Measurements from ENCODE around the gene AIPL1.
"Not testable (repeated sequence)": the region's sequence is repeated elsewhere in the genome, so short reads cannot be mapped to it uniquely, and the experiment has no call there.

AIPL1 gene, protein sequence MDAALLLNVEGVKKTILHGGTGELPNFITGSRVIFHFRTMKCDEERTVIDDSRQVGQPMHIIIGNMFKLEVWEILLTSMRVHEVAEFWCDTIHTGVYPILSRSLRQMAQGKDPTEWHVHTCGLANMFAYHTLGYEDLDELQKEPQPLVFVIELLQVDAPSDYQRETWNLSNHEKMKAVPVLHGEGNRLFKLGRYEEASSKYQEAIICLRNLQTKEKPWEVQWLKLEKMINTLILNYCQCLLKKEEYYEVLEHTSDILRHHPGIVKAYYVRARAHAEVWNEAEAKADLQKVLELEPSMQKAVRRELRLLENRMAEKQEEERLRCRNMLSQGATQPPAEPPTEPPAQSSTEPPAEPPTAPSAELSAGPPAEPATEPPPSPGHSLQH

DNA sequence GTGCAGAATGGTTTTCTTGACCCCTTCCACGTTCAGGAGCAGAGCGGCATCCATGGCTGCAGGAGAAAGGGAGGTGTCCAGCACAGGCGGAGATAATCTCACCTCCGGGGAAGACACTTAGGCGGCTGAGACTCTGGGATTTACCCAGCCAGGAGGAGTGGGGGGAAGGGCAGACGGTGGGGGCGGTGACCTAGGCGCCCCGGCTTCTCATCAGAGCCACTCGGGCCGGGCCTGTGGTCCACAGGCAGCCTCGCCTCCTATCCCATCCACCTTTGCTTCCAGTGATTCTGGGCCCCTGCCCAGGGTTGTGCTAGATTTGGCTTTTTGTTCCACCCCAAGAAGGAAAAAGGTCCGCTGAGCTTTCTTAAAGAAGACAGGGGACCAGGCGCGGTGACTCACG is at the start of gene AIPL1:
Gene AIPL1, minus strand, starts transcription at position 71 of the 400 bp plus-strand sequence. Its CDS starts 17 bp downstream, at position 54.
- FAIRE-seq = no peak

DNA sequence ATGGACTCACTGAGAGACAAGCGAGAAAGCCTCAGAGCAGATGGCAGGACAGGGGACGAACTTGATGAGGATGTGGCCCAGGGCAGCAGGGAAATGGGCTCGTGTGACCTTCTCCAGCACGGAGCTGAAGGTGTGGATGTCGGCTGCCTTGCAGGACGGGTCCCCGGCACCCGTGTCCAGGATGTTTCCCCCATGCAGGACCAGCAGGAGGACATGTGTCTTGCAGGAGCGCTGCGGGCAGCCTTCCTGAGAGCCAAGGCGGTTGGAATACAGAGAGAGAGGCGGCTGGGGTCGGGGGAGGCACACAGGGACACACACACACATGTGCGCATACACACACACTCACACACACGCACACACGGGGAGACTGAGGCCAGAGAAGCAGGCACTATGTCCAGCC is 48.6 kb upstream of the AIPL1 start:
- no peak for FAIRE-seq

DNA sequence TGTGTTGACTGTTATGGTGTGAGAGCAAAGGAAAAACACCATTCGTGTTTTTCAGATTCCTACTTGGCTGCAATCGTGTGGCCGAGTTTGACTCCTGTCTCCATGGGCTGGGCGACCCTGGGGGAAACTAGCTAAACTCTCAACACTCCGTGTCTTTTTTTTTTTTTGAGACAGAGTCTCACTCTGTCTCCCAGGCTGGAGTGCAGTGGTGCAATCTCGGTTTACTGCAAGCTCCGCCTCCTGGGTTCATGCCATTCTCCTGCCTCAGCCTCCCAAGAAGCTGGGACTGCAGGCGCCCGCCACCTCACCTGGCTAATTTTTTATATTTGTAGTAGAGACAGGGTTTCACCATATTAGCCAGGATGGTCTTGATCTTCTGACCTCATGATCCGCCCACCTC is 47.9 kb upstream of the AIPL1 start:
- not testable (repeated sequence) for FAIRE-seq

DNA sequence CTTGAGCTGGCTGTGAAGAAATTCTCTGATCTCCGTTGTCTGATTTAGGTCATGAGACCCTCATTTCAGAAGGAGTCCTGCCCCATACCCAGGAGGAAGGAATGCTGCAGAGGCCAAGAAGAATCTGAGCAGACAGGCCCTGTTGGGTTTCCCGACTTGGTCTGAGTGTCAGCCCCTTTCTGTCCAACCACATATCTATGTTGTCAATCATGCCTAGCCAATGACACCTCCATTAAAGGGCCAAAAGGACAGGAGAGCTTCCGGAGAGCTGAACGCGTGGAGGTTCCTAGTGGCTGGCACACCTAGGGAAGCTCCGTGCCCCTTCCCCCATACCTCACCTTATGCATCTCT is 47.2 kb upstream of the AIPL1 start:
- no peak for FAIRE-seq

DNA sequence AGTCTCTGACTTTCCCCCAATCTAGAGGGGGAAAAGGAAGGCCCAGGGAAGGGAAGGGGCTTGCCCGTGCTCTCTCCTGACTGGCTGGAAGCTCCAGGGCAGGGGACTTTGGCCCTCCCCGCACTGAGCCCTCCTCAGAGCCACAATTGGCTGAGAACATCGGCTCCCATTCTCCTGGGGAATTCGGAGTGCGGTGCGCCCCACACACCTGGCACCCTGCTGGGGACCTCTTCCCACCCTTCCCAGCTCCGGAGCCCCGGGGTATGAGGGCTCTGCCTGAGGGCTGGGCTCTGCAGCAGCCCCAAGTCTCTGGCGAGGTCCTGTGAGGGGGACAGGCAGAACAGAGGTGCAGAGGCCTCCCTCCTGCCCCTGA is 45.4 kb upstream of the AIPL1 start:
- FAIRE-seq = no peak

DNA sequence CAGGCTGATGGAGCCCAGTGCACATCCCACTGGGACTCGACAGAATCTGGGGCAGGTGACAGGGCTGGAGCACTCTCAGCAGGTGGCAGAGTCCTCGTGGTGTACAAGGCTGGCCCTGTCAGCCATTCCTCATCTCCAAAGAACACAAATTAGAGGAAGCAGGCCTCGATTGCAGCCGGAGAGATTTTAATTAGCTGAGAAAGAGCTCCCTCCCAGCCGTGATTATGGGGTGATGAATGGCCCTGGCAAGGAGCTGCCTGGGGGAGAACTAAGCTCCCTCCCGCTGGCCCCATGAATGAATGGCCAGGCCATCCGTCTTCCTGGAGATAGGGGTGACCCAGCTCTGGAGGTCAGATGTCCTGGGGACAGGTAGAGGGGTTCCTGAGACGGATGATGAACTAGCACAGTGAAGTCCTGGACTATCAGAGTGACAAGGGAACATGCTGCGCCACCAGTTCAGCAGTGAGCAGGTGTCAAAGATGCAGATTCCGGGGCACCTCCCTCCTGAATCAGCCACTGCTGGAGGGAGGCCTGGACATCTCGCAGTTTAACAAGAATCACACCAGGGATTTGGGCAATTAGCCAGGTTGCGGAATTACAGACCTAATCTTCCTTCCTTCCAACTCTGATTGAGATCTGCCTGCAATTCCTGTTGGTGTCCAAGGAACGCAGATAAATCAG is 44.8 kb upstream of the AIPL1 start:
- no peak for FAIRE-seq

DNA sequence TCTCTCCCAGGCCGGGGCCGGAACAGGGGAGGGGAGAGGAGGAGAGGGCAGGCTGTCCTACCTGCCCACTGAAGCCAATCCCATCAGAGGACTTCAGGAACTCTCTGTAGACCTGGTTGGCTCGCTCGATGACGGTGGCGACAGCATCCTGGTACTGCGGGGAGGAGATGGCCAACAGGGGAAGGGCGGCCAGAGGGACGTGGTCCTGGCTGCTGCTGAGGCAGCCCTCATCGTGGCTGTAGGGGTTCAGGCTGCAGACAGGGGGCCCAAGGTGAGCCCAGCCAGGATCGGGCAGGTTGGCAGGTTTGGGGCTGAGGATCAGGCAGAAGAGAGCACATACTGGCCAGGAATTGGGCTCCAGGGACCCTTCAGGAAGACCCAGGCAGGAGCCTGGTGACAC is 43.6 kb upstream of the AIPL1 start:
- no peak for FAIRE-seq

DNA sequence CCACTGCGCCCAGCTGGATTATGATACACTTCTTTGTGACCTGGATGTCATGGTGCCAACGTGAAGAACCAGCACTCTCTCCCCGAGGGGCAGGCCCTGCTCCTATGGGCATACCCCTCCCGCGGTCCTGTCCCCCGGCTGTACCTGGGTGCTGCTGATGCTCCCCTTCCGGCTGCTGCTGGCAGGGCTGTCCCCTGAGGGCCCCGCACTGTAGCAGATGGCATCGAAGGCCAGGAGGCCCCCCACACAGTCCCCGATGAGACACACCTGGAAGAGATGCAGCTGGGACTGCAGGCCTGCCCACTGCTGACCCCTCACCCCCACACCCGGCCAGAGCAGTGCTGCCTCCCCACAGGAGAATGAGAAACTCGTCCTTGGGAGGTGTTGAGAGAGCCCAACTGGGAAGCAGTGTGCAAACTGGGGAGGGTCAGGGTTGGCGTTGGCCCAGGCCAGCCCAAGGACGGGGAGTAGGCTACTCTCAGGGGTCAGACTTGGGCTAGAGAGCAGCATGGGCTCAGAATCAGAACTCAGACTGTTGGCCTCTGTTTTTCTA is 43.0 kb upstream of the AIPL1 start:
- FAIRE-seq = no peak

DNA sequence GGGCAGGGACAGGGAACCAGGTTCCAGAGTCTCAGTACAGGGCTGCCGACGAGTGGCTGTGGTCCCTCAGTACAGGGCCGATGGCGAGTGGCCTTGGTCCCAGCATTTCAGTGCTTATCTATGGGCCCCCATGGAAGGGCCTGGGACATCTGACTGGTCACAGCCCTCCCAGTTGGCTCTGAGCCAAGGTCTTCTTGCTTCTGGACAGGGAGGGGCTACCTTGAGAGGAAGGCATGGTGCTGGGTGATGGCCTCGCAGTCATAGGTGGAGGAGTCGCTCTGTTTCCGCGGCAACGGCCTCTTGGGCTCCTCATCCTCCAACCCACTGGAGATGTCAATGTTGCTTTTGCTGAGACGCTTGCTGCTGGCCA is 41.9 kb upstream of the AIPL1 start:
- FAIRE-seq = no peak

DNA sequence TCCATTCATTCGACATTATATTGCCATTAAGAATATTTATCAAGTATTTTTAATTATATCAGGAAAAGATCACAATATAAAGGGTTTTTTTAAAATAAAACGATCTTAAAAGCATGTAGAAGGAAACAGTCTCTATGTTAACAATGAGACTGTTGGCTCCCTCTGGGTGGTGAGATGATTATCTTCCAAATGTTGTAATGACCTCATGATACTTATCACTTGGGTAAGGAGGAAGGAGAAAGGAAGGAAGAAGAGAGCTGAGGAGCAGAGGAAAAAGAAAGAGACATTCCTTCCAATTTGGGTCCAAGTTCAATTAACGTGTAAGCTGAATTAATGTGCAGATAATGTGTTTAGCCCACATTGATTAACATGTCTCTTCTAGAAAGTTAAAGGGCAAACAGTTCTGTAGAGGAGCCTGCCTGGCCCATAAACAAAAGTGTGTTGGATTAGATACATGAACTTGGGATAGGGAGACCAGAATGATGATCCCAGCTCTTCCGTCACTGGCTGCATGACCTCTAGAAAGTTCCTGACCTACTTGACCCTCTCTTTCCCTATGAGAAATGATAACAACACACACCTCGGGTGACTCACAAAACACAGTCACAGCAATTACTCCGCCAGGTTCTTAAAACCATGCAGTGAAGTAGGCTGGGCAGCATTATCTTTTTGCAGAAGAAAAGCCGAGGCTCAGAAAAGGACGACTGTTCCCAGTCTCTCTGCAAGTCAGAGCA is 41.3 kb upstream of the AIPL1 start:
- no peak for FAIRE-seq

DNA sequence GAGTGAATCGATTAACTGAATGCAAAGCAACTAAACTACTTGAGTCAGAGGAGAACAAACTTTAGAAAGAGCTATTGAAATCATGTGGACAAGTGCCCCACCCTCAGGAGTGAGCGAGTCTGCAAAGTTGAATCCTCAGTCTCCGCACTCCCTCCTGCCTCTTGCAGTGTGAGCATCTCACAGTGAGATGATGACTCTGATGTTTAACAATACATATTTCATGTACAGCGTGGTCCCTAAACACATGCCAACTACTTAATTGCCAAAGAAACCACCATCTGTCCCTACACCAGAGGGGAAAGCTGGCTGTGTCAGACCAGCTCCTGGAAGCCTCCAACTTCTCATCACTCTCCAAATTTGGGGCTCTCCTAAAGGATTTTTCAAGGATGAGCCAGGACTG is 40.5 kb upstream of the AIPL1 start:
- no peak for FAIRE-seq

DNA sequence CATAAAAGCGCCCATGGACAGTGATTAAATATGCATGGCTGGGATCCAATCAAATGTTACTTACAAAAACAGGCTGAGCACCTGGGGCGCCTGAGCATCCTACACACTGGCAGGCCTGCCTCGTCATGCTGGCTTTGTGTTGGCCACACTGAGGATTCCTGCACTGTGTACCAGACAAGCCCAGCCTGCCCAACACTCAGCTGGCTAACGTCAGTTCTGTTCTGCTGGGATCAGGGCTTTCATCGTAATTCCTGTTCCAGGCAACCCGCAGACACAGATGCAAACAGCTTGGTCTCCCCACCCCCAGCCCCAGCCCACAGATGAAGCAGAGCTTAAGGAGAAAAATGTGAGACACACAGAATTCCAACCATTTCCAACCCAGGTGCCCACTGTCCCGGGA is 40.0 kb upstream of the AIPL1 start:
- FAIRE-seq = no peak

DNA sequence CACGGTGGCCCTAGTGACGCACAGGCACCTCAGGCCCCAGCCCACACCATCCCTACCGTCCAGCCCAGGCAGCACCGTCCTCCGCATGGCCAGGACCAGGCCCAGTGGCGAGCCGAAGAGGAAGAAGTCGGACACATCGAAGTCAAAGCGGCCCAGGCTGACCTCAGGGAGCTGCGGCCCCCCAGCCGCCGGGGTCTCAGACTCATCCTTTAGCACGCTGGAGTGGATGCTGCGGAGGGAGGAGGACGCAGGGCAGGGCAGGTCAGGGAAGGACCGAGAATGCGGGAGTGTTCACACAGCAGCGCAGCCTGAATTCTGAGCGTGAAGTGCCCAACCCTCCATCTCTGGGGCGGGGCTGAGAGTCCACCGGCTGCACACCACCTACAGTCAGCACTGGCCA is 39.5 kb upstream of the AIPL1 start:
- no peak for FAIRE-seq

DNA sequence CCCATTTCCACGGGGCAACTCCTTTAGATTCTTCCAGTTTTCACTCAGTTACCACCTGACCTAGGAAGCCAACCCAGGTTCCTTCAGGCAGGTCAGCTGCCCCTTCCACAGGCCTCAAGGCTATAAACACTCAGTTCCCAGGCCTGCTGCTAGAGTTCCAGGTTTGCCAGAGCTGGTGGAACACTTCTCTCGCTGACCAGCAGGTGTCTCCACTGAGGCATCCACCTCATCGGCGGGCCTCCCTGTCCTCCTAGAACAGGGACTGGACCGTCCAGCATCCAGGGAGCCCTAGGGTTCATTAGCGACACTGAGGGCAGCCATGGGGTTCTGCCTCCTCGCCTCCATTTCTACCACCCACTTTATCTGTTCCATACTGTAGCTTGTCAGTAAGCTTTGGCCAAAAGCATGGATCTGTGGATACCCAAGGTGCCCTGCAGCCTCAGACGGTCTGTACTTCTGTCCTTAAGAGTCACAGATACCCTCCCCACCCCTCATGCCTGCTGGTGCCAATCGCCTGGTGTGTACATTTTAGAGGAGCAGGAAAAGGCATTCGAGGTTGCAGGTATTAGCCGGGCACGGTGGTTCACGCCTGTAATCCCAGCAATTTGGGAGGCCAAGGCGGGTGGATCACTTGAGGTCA is 38.3 kb upstream of the AIPL1 start:
- no peak for FAIRE-seq

DNA sequence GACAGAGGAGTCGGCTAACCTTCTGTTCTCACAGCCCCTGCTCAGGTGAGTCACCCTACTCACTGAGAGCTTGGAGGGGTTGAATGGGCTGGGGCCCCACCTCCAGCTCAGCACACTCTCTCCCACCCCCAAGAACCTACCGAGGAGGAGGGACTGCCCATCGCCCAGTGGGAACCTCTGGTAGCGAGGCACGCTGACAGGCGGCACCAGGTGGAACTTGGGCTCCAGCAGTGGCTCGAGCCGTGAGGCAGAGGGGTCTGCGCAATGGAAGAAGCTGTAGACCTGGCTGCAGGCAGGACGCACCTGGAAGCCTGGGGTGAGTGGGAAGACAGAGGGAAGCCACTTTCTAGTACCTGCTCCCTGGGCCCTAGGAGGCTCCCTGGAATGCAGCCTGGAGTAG is 37.6 kb upstream of the AIPL1 start:
- FAIRE-seq = no peak

DNA sequence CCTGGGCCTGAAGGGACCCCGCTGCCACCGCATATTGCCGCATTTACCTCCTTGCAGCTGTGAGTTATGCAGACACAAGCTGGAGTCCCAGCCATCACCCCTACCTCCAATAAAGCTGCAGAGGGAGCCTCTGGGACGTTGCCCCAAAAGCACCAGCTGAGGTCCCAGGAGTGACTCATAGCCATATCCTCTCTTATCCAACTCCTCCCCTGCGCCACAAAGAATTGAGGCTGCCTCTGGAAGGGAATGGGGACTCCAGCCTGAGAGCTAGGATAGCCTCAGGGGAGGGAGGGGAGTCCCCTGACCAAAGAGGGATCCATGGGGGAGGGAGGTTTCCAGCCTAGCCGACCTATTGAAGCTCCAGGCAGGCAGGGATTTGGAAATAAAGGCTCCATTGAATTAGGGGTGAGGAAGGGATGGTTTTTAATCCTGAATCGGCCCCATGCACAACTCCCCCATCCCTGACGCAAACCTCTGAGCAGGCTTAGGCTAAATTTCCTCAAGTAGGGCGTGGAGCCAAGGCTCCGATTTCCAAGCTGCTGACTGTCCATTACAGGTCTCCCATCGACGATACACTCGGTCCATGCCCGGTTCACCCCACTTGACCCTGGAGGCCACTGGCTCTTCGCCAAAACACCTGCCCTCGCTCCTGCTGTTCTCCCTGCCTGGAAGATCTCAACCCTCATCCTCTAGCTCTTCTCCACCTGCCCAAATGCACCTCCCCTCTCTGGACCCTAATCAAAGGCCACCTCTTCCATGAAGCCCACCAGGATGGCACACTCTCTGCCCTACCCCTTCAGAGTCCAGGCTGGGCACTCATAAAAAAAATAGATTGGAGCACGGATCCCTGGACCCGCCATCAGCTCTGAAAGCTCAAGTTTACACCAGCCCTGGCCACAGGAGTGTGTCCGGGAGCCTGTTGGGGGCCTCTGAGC is 36.9 kb upstream of the AIPL1 start:
- no peak for FAIRE-seq

DNA sequence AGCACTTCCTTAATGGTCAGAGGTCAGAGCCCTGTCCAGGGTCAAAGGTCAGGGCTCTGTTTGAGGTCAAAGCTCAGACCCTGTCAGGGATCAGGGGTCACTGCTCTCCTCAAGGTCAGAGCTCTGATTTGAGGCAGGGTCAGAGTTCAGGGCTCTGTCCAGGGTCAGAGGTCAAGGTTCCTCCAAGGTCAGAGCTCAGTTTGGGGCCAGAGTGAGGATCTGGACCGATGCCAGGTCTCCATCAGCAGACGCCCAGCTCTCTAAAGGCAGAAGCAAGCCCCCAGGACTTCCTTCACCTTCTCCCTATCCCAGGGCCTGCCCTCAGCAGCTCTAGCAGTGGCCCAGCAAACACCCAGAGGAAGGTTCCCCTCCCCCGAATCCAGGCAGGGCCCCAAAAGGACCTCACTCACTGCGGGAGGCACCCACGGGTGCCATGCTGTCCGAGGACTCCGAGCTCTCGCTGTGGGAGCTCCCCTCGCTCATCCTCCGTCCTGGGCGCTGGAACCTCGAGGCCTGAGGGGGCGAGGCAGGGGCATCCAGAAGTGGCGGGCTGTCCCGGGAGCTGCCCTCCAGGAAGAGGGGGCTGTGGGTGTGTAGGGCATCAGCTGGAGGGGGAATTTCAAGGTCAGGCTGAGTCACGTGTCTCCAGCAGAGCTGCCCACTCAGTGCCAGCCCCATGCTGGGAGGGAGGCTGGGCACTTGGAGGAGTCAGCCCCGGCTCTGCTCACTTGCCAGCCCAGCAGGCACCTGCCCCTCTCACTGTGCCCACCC is 36.0 kb upstream of the AIPL1 start:
- FAIRE-seq = no peak

DNA sequence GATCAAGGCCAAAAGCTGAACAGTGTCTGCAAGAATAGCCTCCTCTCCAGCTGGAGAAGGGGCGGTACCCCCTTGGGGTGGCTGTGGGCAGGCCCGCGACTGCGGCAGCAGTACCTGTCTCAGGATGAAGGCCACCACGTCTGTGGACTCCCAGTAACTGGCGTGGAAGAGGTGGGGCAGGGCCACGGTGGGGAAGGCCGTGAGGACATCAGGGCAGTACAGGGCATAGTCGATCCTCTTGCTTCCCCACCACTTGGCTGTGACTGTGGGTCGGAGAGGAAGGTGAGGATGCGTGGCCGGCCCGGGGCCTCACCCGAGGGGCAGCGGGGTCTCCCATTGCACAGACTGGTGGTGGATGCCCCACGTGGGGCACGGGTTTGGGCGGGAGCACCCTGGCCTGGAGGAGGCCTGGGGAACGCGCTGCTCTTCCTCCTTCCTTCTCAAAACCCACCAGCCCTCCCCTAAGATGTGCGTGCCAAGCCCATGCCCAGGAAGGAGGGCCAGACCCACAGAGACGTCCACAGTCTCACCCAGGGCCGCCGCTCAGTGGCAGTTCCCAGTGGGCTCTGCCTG is 35.3 kb upstream of the AIPL1 start:
- FAIRE-seq = no peak

DNA sequence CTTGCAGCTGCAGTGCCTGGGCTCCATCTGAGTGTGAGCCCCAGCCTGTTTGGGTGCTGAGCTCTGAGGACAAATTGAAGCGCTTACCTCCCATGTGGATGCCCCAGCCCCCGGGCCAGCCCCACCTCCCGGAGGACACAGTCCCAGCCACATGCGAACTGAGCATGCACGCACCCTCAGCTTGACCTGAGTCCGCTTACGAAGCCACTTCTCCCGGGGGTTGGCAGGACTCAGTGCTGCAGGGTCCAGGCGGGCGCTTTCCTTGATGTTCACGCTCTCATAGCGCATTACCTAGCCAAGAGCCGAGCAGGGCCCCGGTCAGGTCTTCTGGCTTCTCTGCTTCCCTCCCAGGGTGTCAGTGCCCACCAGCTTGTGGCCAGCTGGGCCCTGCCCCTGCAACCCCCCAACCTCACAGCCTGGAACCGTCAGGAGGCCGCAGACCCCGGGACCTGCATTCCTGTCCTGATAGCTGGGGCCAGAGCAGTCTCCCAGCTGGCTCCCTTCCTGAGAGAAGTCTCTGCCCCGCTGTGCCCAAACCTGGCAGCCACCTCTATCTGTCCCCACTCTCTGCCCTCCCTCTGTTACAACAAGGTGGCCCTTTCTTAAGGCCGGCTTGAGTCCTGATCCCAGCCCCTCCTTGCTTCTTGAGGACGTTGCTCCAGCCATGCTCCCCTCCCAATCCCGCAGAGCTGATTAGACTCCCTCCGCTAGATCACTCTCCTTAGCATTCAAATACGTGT is 33.3 kb upstream of the AIPL1 start:
- no peak for FAIRE-seq

DNA sequence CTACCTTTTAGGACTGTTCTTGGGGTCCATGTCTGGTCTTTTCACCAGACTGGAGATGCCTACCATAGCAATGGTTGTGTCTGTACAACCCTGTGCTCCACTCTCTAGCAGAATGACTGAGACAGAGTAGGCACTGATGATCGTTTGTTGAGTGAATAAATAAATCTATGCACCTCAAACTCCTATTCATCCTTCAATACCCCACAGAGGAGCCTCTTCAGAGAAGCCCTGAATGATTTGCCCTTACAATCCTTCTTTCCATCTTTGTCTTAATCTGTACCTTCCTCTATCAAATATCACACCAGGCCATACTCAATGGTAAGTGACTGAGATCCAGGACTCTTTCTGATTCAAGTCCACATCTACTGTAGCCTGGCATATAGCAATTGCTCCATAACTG is 32.6 kb upstream of the AIPL1 start:
- FAIRE-seq = no peak

Data from endometrium (tissue), 2 donors.